PC-3 (cell line): ENCODE measurements around the gene PXDC1.

Source experiments
- EZH2 ChIP-seq: fragments of 300-600 bp; sonication (generic); IDR thresholded peaks from one replicate; pipeline ENCODE4 v1.6.1; 2017; ENCODE audit warnings: antibody characterized with exemption, mild to moderate bottlenecking, low read length; ENCODE audit not compliant: unreplicated experiment
- TF ChIP-seq, protein P1 (sequence below): fragments of 300-600 bp; sonication (generic); conservative IDR thresholded peaks from 2 replicates; pipeline ENCODE4 v1.5.1; 2017; ENCODE audit warnings: antibody characterized with exemption, low read depth, mild to moderate bottlenecking, low read length

DNA sequence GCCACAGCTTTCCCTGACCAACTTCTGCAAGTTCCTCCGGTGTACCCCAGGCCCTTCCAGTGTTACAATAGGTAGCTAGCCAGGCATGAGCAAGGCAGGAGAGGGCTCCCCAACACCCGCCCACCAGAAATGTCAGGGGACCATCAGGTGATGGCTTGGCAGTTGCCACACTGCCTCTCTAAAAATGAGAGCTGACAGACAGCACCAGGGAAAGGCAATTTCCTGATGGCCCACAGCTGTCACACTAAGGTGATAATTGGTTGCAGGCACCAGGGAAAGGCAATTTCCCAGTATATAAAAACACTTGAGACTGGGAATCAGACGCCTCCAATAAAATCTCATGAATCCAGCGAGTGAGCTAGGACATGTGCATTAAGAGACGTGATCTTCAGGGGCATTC, 49.9 kb downstream of the PXDC1 start:
- TF ChIP-seq, protein P1, sequence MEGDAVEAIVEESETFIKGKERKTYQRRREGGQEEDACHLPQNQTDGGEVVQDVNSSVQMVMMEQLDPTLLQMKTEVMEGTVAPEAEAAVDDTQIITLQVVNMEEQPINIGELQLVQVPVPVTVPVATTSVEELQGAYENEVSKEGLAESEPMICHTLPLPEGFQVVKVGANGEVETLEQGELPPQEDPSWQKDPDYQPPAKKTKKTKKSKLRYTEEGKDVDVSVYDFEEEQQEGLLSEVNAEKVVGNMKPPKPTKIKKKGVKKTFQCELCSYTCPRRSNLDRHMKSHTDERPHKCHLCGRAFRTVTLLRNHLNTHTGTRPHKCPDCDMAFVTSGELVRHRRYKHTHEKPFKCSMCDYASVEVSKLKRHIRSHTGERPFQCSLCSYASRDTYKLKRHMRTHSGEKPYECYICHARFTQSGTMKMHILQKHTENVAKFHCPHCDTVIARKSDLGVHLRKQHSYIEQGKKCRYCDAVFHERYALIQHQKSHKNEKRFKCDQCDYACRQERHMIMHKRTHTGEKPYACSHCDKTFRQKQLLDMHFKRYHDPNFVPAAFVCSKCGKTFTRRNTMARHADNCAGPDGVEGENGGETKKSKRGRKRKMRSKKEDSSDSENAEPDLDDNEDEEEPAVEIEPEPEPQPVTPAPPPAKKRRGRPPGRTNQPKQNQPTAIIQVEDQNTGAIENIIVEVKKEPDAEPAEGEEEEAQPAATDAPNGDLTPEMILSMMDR: no peak
- TF ChIP-seq EZH2: no peak
